Epidermal melanocyte (primary cell): Measurements from ENCODE around the gene MRPS18B.

Experiments used
- DNase-seq: peaks from one replicate; pipeline ENCODE4 v3.0.0; 2011; ENCODE audit warnings: low spot score; ENCODE audit not compliant: insufficient read length

The MRPS18B gene

GRCh38 chr6:30617565-30618269, at the start of gene MRPS18B:
Gene MRPS18B, plus strand, starts transcription at chr6:30617840. Its CDS starts 26 bp downstream, at chr6:30617866.
- DNase-seq, result peak; percentile 72

DNA sequence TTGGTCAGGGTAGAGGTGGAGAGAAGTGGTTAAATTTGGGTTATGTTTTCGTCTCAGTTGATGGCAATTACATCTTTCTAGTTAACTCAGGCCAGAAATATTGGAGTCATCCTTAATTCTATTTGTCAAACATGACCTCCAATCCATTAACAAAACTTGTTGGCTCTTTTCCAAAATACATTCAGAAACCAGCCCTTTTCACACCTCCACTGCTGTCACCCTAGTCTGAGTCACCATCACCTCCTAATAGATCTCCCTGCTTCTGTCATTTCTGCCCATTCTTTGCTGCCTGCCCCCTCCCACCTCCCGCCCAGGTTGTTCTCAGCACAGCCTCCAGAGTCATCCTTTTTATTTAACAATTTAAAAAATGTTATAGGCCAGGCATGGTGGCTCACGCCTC, 49.4 kb upstream of the MRPS18B start:
- DNase-seq, result no peak

DNA sequence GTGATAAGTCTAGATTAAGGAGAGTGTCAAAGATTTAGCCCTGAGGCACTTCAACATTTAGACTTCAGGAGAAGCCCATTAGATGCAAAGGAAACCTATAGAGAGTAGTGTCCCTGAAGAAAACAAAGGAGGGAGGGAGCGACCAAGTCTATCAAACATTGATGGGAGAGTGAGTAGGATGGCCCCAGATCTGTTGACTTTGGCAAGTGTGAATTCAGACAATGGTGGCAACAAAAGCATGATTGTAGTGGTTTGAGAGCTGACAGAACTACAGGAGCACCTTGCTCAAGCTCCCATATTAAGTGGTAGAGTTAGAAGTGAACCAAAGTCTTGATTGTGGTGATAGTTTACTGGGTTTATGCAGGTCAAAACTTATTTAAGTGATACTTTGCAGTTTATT, 47.4 kb upstream of the MRPS18B start:
- no peak for DNase-seq

- no peak for DNase-seq
These were observed 46.9 kb upstream of the MRPS18B start for GRCh38 chr6:30570740-30571074.

- peak; percentile 96 for DNase-seq
These were observed 46.4 kb upstream of the MRPS18B start, which contains the start of gene ABCF1 for GRCh38 chr6:30571075-30571761. Gene ABCF1, plus strand, starts transcription at chr6:30571442. Its CDS starts 46 bp downstream, at chr6:30571488.

GRCh38 chr6:30571762-30572082, 45.9 kb upstream of the MRPS18B start:
- no peak for DNase-seq

- no peak for DNase-seq
These were observed 45.5 kb upstream of the MRPS18B start for GRCh38 chr6:30572148-30572547.

DNA sequence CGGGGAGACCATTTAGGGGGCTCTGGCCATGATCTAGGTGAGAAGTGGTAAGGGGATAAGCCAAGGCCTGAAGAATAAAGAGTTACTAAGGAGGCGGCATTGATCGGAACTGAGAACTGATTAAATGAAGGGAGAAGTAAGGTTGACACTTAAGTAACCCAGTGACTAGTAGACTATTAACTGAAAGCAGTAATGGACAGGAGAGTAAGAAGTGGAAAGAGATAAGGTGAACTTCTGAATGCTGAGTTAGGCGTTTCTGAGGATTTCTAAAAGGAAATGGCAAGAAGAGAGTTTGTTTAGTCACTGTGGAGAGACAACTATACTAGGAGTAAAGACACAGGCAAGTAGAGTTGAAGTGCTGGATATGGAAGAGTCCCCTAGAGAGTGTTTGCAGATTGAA, 44.5 kb upstream of the MRPS18B start:
- no peak for DNase-seq

DNA sequence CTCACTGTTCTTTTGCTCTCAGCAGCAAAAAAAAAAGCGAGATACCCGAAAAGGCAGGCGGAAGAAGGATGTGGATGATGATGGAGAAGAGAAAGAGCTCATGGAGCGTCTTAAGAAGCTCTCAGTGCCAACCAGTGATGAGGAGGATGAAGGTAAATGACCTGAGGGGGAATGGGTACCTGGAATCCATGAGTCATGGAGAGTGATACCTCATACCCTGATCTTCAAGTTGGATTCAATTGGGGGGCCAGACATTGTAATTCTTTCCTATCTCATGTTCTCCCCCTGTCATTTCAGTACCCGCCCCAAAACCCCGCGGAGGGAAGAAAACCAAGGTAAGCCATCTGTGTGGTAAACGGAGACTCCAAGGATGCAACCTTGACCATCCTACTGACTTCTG, 39.6 kb upstream of the MRPS18B start:
- DNase-seq, result no peak

DNA sequence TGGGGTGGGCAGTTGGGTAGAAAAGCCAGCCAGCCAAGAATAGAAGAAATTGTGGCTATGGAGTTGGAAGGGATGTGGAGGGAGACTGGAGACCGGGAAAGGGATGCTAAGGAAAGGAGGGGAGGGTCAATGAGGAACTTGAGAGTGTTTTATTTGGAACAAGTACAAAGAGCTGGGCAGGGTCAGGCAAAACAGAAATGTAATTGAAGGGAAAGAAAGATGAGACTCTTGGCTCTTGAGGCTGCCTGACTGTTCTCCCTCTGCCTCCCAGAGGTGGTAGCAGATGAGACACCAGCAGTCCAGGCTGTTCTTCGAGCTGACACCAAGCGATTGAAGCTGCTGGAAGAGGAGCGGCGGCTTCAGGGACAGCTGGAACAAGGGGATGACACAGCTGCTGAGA, 33.7 kb upstream of the MRPS18B start:
- DNase-seq, result no peak

DNA sequence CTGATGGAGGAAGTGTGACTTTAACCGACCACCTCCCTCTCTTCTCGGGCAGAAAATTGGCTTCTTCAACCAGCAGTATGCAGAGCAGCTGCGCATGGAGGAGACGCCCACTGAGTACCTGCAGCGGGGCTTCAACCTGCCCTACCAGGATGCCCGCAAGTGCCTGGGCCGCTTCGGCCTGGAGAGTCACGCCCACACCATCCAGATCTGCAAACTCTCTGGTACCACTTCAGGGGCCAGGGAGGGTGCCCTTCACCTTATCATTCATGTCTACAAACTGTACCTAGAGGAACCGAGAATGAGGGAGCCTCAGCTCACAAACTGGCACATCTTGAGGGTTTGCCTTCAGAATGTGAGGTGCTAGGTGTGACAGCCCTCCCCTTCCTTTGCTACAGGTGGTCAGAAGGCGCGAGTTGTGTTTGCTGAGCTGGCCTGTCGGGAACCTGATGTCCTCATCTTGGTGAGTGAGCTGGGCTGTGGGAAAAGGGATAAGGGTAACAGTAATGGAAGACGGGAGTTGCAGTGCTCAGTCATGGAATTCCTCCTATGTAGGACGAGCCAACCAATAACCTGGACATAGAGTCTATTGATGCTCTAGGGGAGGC, 27.8 kb upstream of the MRPS18B start:
- no peak for DNase-seq

- no peak for DNase-seq
These were observed 27.1 kb upstream of the MRPS18B start for GRCh38 chr6:30590509-30590908.

- DNase-seq, result no peak
These were observed 26.6 kb upstream of the MRPS18B start for GRCh38 chr6:30591008-30591407.

- no peak for DNase-seq
These were observed 25.4 kb upstream of the MRPS18B start for GRCh38 chr6:30592287-30592686.

DNA sequence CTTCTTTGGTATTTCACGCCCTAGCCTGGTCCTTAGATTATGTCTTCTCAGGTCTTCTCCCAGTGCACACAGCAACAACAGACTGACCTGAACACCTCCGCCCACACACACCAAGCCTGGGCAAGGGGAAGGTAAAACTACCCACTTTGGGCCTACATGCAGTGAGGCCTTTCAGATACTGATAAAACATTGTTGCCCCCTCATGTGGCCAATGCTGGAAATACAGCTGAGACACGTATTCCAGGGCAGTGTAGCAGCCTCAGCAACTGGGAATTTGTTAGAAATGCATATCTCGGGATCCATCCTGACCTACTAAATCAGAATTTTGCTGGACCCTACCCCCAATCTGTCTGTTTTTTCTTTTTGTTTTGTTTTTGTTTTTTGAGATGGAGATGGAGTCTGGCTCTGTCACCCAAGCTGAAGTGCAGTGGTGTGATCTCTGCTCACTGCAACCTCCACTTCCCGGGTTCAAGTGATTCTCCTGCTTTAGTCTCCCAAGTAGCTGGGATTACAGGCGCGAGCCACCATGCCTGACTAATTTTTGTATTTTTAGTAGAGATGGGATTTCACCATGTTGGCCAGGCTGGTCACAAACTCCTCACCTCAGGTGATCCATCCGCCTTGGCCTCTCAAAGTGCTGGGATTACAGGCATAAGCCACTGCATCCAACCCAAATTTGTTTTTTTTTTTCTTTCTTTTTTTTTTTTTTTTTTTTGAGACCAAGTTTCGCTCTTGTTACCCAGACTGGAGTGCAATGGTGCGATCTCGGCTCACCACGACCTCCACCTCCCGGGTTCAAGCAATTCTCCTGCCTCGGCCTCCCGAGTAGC, 20.1 kb upstream of the MRPS18B start:
- DNase-seq, result peak; percentile 72

GRCh38 chr6:30598912-30599624, 18.6 kb upstream of the MRPS18B start:
- no peak for DNase-seq

DNA sequence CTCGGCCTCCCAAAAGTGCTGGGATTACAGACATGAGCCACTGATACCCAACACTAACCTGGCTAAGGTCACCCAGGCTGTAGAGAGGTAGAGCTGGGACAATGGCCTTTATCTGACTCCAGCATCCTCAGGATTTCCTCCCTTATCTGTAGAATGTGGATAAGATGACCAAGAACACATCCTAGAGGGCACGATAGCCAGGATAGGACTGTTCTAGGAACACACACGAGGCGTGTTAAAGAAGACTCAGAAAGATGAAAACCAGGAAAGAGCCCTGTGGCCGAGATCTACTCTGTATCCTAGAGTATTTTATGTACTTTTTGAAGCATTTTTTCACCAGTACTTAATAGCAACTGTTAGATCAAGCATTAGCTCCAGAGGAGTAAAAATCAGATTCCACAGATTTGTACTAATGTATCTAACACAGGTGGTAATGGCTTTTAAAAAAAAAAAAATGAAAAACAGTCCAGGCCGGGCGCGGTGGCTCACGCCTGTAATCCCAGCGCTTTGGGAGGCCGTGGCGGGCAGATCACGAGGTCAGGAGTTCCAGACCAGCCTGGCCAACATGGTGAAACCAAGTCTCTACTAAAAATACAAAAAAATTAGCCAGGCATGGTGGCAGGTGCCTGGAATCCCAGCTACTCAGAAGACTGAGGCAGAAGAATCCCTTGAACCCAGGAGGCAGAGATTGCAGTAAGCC, 17.9 kb upstream of the MRPS18B start:
- no peak for DNase-seq

DNA sequence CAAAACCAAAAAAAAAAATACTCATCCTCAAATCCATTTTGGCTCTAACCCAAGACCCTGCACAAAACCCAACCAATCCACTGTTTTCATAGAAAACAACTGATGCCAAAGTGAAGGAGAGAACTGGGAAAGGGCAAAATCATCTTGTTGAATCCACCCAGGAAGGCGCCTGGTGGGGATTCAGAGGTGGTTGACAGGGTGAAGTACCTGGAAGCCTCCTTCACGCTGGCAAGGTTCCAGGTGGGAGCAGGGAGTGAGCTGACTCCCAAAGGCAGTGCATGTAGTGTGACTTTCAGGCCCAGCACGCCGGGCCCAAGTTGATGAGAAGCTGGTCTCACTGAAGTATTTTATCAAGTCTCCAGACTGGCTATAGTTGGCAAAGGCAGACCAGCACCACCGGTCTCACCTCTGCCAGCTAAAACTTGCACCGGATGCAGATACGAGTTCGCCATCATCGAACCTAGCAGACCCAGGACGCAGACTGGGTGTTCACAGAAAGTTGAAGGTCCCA, 17.1 kb upstream of the MRPS18B start:
- no peak for DNase-seq

GRCh38 chr6:30601436-30601814, 16.2 kb upstream of the MRPS18B start:
- no peak for DNase-seq

GRCh38 chr6:30601815-30602641, 15.6 kb upstream of the MRPS18B start:
- no peak for DNase-seq
